HepG2 (cell line): ENCODE measurements around the gene PRSS33. TPM values are rescaled to one million over a fixed set of nuclear protein-coding genes. Genes with fewer than 3 reads are reported as not detected.
A peak's percentile ranks its signal among the peaks of the same experiment; 100 is the strongest.

Experiments used
- ARID4A ChIP-seq: sonication (generic); formaldehyde crosslinking; IDR thresholded peaks from 2 replicates; pipeline ENCODE4 v1.5.0; 2020; ENCODE audit warnings: mild to moderate bottlenecking, missing genetic modification reagents, borderline replicate concordance
- BCL6 ChIP-seq: IDR thresholded peaks from 2 replicates; pipeline ENCODE4 v1.6.1; 2016; ENCODE audit warnings: missing genetic modification reagents, missing compliant biosample characterization
- ELF3 ChIP-seq: IDR thresholded peaks from 2 replicates; pipeline ENCODE4 v1.6.1; 2016; ENCODE audit warnings: missing genetic modification reagents, missing compliant biosample characterization
- EP300 ChIP-seq, 3 experiments: sonication (generic) in 1 of 3; formaldehyde crosslinking in 1 of 3; IDR thresholded peaks; 2 replicates each; pipeline versions ENCODE4 v1.5.1 to v1.6.1; 2011 to 2020; ENCODE audit warnings: low read depth in 2 of 3, low read length in 2 of 3, borderline replicate concordance in 1 of 3, improper control_type of control experiment in 1 of 3, mild to moderate bottlenecking in 1 of 3, missing genetic modification reagents in 1 of 3, moderate library complexity in 1 of 3
- ETV5 ChIP-seq: IDR thresholded peaks from 2 replicates; pipeline ENCODE4 v1.6.1; 2018; ENCODE audit warnings: missing biosample characterization, missing genetic modification reagents, inconsistent platforms, borderline replicate concordance
- FOXA3 ChIP-seq: IDR thresholded peaks from 2 replicates; pipeline ENCODE4 v1.6.1; 2016; ENCODE audit warnings: missing genetic modification reagents, missing compliant biosample characterization
- FOXJ3 ChIP-seq: sonication (generic); formaldehyde crosslinking; IDR thresholded peaks from 2 replicates; pipeline ENCODE4 v1.4.0; 2020; ENCODE audit warnings: missing genetic modification reagents, mild to moderate bottlenecking, borderline replicate concordance
- FOXK1 ChIP-seq: sonication (generic); formaldehyde crosslinking; IDR thresholded peaks from 2 replicates; pipeline ENCODE4 v1.4.0; 2020; ENCODE audit warnings: low read depth, missing genetic modification reagents, borderline replicate concordance
- PAXIP1 ChIP-seq: sonication (generic); formaldehyde crosslinking; conservative IDR thresholded peaks from 2 replicates; pipeline ENCODE4 v1.4.0; 2020; ENCODE audit warnings: mild to moderate bottlenecking, missing genetic modification reagents, moderate library complexity
- PBX2 ChIP-seq: IDR thresholded peaks from 2 replicates; pipeline ENCODE4 v1.6.1; 2016; ENCODE audit warnings: control low read depth
- RBM39 ChIP-seq: fragments of 200-400 bp; formaldehyde crosslinking; IDR thresholded peaks from one replicate; pipeline ENCODE4 v1.6.1; 2018; ENCODE audit warnings: antibody characterized with exemption, mild to moderate bottlenecking, low read depth, low read length; ENCODE audit not compliant: poor library complexity, severe bottlenecking
- RXRB ChIP-seq: IDR thresholded peaks from 2 replicates; pipeline ENCODE4 v1.6.1; 2016; ENCODE audit warnings: borderline replicate concordance, missing genetic modification reagents, missing compliant biosample characterization
- SMAD9 ChIP-seq: sonication (generic); formaldehyde crosslinking; IDR thresholded peaks from 2 replicates; pipeline ENCODE4 v1.5.1; 2020; ENCODE audit warnings: mild to moderate bottlenecking, missing genetic modification reagents
- SOX13 ChIP-seq, 3 experiments: fragments of 450-650 bp in 1 of 3; sonication (generic) in 1 of 3; formaldehyde crosslinking in 1 of 3; IDR thresholded peaks in 2 of 3; conservative IDR thresholded peaks in 1 of 3; 2 replicates each; pipeline versions ENCODE4 v1.5.0 to v1.6.1; 2016 to 2020; ENCODE audit warnings: antibody characterized with exemption in 1 of 3, mild to moderate bottlenecking in 1 of 3, missing compliant biosample characterization in 1 of 3, missing genetic modification reagents in 1 of 3, moderate library complexity in 1 of 3
- SRSF4 ChIP-seq: fragments of 200-400 bp; formaldehyde crosslinking; IDR thresholded peaks from one replicate; pipeline ENCODE4 v1.6.1; 2018; ENCODE audit warnings: mild to moderate bottlenecking, low read depth, low read length, moderate library complexity; ENCODE audit not compliant: poor library complexity, severe bottlenecking
- TGIF2 ChIP-seq: IDR thresholded peaks from 2 replicates; pipeline ENCODE4 v1.6.1; 2016; ENCODE audit warnings: control low read depth, missing compliant biosample characterization
- ZNF781 ChIP-seq: sonication (generic); formaldehyde crosslinking; IDR thresholded peaks from 2 replicates; pipeline ENCODE4 v1.5.1; 2020; ENCODE audit warnings: borderline replicate concordance, mild to moderate bottlenecking, missing genetic modification reagents; ENCODE audit errors: not compliant biosample characterization
- polyA plus RNA-seq, 8 experiments: library from polyadenylated mRNA; depleted of rRNA in 3 of 8; stranded (reverse) in 7 of 8; unstranded in 1 of 8; fragments of >200 nt; fragmentation: Illumina TruSeq in 4 of 8; extraction: Trizol in 4 of 8; gene quantifications; 2 replicates each; pipeline versions ENCODE4 v1.2.1 to v1.2.3, GENCODE V29; 2011 to 2016; ENCODE audit warnings: low read depth in 4 of 8, missing spikeins in 1 of 8, mixed read lengths in 1 of 8; ENCODE audit not compliant: insufficient read depth in 1 of 8
- total RNA-seq, 5 experiments: library from RNA; depleted of rRNA; stranded (reverse); fragments of >200 nt; fragmentation: Illumina TruSeq; extraction: Trizol; gene quantifications; 2 replicates each; pipeline ENCODE4 v1.2.3, GENCODE V29; 2016; ENCODE audit warnings: low read depth in 1 of 5

Gene PRSS33
- total and polyA plus RNA-seq, 2 of the 13 experiments (the other 11 are each of a cell fraction or from before 2014, with no cell fraction given), result not detected

GRCh38 chr16:2829501-2830354 lies 42.4 kb upstream of the PRSS33 start, which contains the start of gene ZG16B (continued):
- peak; percentile 33; the same call in 1 of the 2 replicates for TF ChIP-seq ARID4A (CRISPR knock-in tag)
- peak; percentile 38; the same call in 1 of the 2 replicates for TF ChIP-seq RXRB (CRISPR knock-in tag)
- no peak for TF ChIP-seq RBM39
- TF ChIP-seq SRSF4, result no peak
- 0 out of 4 replicates have a peak, but pooled peaks of 1 of the 2 experiments have one; percentile 22 for TF ChIP-seq EP300 (IDR thresholded peaks at IDR 0.05; ENCODE audit: low read depth in 2 of 2, low read length in 2 of 2)
- TF ChIP-seq EP300 (CRISPR knock-in tag; IDR thresholded peaks at IDR 0.05; ENCODE audit: borderline replicate concordance), result no peak
- no peak for TF ChIP-seq FOXJ3 (CRISPR knock-in tag)
- 0 out of 2 replicates have a peak, but pooled peaks have one; percentile 8 for TF ChIP-seq FOXK1 (CRISPR knock-in tag)
- TF ChIP-seq ETV5 (CRISPR knock-in tag), result peak; percentile 88; the same call in 1 of the 2 replicates
- 0 out of 2 replicates have a peak, but pooled peaks have one; percentile 22 for TF ChIP-seq PBX2
- peak; percentile 23; the same call in 1 of the 2 replicates for TF ChIP-seq BCL6 (CRISPR knock-in tag)
- no peak for TF ChIP-seq ZNF781
- peak; percentile 83 for TF ChIP-seq ELF3 (CRISPR knock-in tag)
- TF ChIP-seq PAXIP1, result peak; percentile 73
- no peak for TF ChIP-seq TGIF2
- no peak for TF ChIP-seq SOX13 (IDR thresholded peaks at IDR 0.05)
- peak in 1 of 2 experiments; percentile 29; a peak in 1 of 4 replicates for TF ChIP-seq SOX13 (CRISPR knock-in tag; conservative IDR thresholded peaks at IDR 0.05 in 1 of 2, IDR thresholded peaks at IDR 0.05 in 1 of 2)
- peak; percentile 45; the same call in 1 of the 2 replicates for TF ChIP-seq FOXA3 (CRISPR knock-in tag)
- TF ChIP-seq SMAD9 (CRISPR knock-in tag), result no peak
